ENCODE data around the gene SMCR8.

The SMCR8 gene

GRCh38 chr17:18324140-18325050 is 9.3 kb downstream of the SMCR8 start:
- 0 out of 2 replicates have a peak, but pooled peaks have one; percentile 30 for TF ChIP-seq CTCF (IDR thresholded peaks at IDR 0.05; ENCODE audit: low read depth, low read length)
- no peak overlapping the region for H3K4me3 ChIP-seq (ENCODE audit: low read depth, low read length)
- H3K36me3 ChIP-seq: peaks cover 68% of the 10 kb centered on the region
- no peaks in the 10 kb centered on the region for H3K9me3 ChIP-seq (ENCODE audit: severe bottlenecking)
- H3K27me3 ChIP-seq (ENCODE audit: insufficient read depth, low read depth, severe bottlenecking): no peaks in the 10 kb centered on the region
- no peak for DNase-seq
- H3K27ac ChIP-seq: no peak overlapping the region

GRCh38 chr17:18326039-18326438 is 10.9 kb downstream of the SMCR8 start:
- Histone ChIP-seq H3K9me3 (ENCODE audit: severe bottlenecking) (no peaks in the 10 kb centered on the region), H3K4me3 (ENCODE audit: low read depth, low read length) (no peak overlapping the region), H3K27me3 (ENCODE audit: insufficient read depth, low read depth, severe bottlenecking) (no peaks in the 10 kb centered on the region), H3K36me3 (peaks cover 75% of the 10 kb centered on the region), H3K27ac (no peak overlapping the region)
- no peak for DNase-seq
- TF ChIP-seq CTCF (IDR thresholded peaks at IDR 0.05; ENCODE audit: low read depth, low read length): no peak

- no peak overlapping the region for H3K4me3 ChIP-seq (ENCODE audit: low read depth, low read length)
- H3K27ac ChIP-seq: no peak overlapping the region
- DNase-seq: no peak
- no peak for TF ChIP-seq CTCF (IDR thresholded peaks at IDR 0.05; ENCODE audit: low read depth, low read length)
- no peaks in the 10 kb centered on the region for H3K27me3 ChIP-seq (ENCODE audit: insufficient read depth, low read depth, severe bottlenecking)
- peaks cover 78% of the 10 kb centered on the region for H3K36me3 ChIP-seq
- no peaks in the 10 kb centered on the region for H3K9me3 ChIP-seq (ENCODE audit: severe bottlenecking)
Measured at GRCh38 chr17:18326572-18326971, 11.5 kb downstream of the SMCR8 start.

- peak; percentile 70 for DNase-seq
- no peaks in the 10 kb centered on the region for H3K27me3 ChIP-seq (ENCODE audit: insufficient read depth, low read depth, severe bottlenecking)
- no peaks in the 10 kb centered on the region for H3K9me3 ChIP-seq (ENCODE audit: severe bottlenecking)
- H3K27ac ChIP-seq: 0 out of 2 replicates have a peak overlapping the region, but pooled peaks have one; percentile 29
- H3K36me3 ChIP-seq: peaks cover 83% of the 10 kb centered on the region
- H3K4me3 ChIP-seq (ENCODE audit: low read depth, low read length): no peak overlapping the region
- TF ChIP-seq CTCF (IDR thresholded peaks at IDR 0.05; ENCODE audit: low read depth, low read length): no peak
Measured at GRCh38 chr17:18327093-18327492, 12.0 kb downstream of the SMCR8 start.

GRCh38 chr17:18327556-18327955 is 12.5 kb downstream of the SMCR8 start:
- DNase-seq: no peak
- TF ChIP-seq CTCF (IDR thresholded peaks at IDR 0.05; ENCODE audit: low read depth, low read length): no peak
- H3K27ac ChIP-seq: 0 out of 2 replicates have a peak overlapping the region, but pooled peaks have one; percentile 29
- no peaks in the 10 kb centered on the region for H3K9me3 ChIP-seq (ENCODE audit: severe bottlenecking)
- H3K27me3 ChIP-seq (ENCODE audit: insufficient read depth, low read depth, severe bottlenecking): no peaks in the 10 kb centered on the region
- H3K4me3 ChIP-seq (ENCODE audit: low read depth, low read length): no peak overlapping the region
- H3K36me3 ChIP-seq: peaks cover 88% of the 10 kb centered on the region
